HG03521 (cell line): ENCODE measurements around the gene CDH6.

Source experiments
- ATAC-seq: cut with Tn5 transposase; IDR thresholded peaks from one replicate; pipeline ENCODE4 v1.9.1; 2021; ENCODE audit warnings: mild to moderate bottlenecking, moderate library complexity; ENCODE audit not compliant: unreplicated experiment

CDH6 gene

DNA sequence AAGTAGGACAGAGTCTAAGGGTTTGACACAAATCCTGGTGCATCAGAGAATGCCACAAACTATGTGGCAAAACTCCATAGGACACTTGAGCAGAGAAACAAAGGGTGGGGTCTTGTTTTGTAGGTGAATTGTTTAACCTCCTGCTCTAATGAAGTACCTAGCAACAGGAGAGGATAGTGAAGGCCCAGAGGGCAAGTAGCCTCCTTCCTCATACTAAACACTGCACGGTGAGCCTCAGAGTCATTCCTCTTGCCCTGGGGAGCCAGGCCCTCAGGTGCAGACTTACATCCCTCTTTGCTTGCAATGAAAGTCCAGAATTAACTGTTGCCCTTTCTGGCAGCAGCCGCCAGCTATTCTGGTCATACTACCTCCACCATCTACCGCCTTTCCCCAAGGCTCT is 172.3 kb downstream of the CDH6 start:
- ATAC-seq: no peak

DNA sequence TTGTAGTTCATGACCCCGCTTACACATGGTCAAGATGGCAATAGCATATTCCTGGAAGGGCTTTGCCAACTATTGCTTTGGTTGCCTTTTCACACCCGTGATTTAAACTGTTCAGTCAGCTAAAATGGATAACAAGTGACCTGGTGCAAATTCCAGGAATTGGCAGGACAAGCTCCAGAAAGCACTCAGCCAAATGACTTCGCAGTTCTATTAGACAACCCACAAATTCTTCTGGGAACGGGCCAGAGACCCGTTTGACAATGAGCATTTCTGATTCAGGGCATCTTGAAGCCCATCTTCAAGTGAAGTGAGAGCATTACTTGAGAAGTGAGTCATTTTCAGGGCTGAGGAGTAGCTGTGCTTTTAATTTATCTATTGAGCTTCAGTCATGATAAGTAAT is 173.5 kb downstream of the CDH6 start:
- ATAC-seq: no peak

GRCh38 chr5:31372124-31372523 is 178.6 kb downstream of the CDH6 start:
- ATAC-seq: no peak

DNA sequence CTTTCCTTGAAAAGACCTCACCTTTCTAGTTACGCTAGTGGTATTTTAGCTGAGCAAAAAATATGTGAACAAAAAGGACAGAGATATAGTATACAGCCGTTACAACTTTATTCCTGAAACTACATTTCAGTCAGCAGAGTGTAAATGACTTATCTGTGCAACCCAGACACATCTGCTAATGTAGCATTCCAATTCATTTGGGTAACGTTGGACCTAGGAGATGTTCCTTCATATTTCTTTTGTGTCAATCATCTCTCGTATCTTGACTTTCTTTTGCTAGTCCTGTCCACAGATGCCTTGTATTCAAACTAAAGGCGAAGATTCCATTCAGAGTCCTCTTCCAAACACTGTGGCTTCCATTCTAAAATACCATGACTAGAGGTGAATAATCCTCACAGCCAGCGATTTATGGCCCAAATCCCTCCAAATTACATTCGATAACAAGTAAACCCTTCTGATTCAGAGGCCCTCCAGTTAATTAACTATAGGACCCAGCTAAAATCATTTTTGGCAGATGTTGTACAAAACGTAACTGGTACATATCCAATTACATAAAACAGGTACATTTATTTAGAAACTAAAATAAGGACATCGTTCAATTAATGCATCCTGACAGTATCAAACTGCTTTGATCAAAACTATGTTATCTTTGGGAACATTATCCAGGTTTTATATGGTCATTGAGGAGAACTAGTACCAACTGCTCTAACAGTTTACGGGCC is 182.7 kb downstream of the CDH6 start:
- ATAC-seq: no peak

DNA sequence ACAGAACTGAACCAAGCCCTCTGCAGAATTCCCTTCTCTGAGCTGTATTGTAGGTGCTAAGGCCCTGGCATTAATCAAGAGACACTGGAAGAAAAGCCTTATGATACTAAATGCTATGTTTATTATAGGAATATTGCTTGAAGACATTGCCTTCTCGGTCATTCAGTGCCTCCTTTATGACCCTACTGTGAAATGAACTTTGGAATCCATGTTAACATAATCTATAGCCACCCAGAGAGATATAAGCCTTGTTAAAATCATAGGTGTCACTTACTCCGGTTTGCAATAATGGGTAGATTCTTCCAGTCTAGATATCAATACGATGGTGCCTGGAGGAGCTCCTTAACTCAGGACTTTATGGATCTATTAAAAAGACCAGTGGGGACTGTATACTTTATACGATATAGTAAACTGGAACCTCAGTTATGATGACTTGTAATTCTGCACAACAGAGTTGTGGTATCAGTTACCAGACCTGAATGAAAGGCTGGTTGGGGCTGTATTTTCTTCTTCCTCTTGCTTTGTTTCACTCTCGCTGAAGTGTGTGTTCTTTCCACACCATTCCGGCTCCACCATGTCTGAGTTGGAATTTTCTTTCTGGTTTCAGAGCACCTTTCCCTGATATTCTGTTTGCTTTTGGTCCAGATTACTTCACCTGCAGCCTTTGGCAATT is 183.9 kb downstream of the CDH6 start:
- no peak for ATAC-seq

DNA sequence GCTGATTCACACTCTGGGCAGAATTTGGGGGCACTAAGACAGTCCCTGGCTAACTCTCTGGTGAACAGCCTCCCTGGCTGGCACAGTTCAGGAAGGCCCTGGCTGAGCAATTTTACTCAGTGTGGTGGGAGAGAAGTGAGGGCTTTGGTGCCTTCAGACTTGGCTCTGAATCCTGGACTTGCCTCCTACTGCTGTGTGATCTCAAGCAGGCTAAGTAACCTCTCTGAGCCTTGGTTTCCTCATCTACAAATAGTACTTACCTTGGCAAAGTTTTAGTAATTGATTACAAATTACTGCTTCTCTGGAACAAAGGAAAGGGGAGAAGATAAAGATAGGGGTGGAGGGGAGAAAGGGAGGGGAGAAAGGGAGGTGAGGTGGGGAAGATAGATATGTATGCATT is 184.7 kb downstream of the CDH6 start:
- no peak for ATAC-seq
